Measurements from ENCODE around the gene LITAFD.

The LITAFD gene

DNA sequence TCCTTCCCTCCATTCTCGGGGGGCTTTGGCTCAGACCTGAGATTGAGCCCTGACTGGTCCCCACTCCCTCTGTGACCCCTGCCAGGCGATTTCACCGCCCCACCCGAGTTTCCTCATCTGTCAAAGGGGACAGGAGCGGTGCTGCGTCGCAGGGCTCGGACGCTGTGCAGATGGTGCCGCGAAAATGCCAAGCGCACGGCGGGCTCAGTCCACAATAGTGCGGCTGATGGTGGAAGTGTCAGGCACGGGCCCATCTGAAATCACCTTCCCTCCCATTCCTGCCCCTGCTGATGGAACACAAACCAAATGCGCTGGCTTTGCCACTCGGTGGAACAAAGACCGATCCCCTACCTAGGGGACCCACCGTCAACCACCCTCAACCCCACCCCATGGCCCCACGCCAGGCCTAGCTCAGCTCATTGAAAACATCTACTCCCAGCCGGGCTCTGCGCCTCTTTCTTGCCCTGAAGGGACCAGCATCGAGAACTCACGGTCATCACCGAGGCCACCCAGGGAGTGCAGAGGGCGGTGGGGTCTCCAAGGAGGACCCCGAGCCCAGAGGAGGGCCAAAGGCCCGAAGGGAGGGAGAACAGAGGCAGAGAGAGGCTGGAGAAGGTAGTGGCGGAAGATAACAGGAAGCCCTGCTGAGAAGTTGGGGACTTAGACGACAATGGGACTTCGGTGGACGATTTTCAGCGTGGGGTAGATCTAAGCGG, 14.8 kb upstream of the LITAFD start:
- TF ChIP-seq CTCF (IDR thresholded peaks at IDR 0.05), result no peak

DNA sequence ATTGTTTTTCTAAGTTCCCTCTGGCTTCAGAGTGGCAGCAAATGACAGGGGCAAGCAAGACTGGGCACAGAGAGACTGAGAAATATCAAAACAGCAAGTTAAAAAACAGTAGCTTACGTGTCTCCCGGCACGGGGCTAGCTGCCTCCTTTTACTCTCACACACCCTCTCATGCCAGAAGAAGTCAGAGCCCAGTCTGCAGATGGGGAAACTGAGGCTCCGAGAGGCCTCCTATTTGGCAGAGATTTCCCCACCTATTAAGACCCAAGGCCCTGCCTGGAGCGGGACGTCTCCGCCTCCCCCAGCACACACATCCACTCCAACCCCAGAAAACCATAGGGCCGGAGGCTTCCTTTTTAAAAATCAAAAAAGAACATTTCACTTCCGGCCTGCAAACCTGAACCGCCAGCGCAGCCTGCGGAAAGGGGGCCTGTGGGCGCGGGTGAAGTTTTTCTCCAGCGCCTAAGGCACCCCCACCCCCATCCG, 14.2 kb upstream of the LITAFD start:
- no peak for TF ChIP-seq CTCF (IDR thresholded peaks at IDR 0.05)

DNA sequence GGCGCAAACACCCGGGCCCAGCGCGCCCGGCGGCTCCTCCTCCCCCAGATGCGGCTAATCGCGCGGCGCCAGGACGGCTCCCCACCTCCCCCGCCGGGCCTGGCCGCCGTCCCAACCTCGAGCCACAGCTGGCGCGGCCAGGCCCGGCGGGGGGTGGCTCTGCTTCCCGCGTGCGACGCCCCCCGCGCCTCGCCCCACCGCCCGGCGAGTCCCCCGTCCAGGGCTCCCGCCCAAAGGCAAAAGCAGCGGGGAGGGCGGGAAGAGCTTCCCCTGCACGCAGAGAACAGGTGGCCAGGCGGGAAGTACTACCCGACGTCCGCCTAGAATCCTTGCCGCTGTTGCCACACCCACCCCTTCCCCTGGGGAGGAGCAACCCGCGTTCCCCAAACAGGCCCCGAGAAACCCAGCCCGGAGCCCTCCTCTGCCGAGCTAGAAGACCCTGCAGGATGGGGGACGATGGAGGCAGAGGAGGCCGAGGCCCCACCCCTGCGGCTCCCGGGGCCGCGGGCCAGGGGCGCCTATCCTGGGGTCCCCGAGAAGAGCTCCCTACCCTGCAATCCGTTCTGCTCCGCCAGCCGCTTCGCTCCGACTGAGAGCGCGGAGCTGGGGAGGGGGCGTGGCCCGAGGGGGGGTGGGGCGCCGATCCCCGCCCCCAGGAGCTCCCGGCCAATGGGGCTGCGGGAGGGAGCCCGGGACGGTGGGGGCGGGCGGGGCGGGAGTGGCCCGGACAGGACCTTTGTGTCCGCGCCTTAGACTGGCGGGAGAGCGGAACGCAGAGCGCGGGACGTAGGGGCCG, 13.5 kb upstream of the LITAFD start, which contains the start of gene CARHSP1:
Gene CARHSP1, minus strand, starts transcription at position 591 of the 796 bp plus-strand sequence. CDS start 9,678 bp downstream, outside the sequence.
- TF ChIP-seq CTCF (IDR thresholded peaks at IDR 0.05), result no peak

GRCh38 chr16:8869212-8869987, 12.8 kb upstream of the LITAFD start:
- no peak for TF ChIP-seq CTCF (IDR thresholded peaks at IDR 0.05)

GRCh38 chr16:8872071-8872470, 10.1 kb upstream of the LITAFD start:
- TF ChIP-seq CTCF (IDR thresholded peaks at IDR 0.05), result no peak

- no peak for TF ChIP-seq CTCF (IDR thresholded peaks at IDR 0.05)
These were observed 8.9 kb upstream of the LITAFD start for GRCh38 chr16:8872967-8873865.
